Astrocyte (in vitro differentiated cells and primary cell): ENCODE results near the gene MAML2.

Experiments
- EZH2 ChIP-seq: IDR thresholded peaks from 2 replicates; pipeline ENCODE4 v1.6.1; 2012; ENCODE audit warnings: mild to moderate bottlenecking, low read length, inconsistent platforms; ENCODE audit not compliant: insufficient read depth
- TF ChIP-seq, protein P1 (sequence below): IDR thresholded peaks from 2 replicates; pipeline ENCODE4 v1.5.1; 2011; ENCODE audit warnings: low read depth, mild to moderate bottlenecking, inconsistent platforms, low read length, moderate library complexity; ENCODE audit not compliant: insufficient read depth

DNA sequence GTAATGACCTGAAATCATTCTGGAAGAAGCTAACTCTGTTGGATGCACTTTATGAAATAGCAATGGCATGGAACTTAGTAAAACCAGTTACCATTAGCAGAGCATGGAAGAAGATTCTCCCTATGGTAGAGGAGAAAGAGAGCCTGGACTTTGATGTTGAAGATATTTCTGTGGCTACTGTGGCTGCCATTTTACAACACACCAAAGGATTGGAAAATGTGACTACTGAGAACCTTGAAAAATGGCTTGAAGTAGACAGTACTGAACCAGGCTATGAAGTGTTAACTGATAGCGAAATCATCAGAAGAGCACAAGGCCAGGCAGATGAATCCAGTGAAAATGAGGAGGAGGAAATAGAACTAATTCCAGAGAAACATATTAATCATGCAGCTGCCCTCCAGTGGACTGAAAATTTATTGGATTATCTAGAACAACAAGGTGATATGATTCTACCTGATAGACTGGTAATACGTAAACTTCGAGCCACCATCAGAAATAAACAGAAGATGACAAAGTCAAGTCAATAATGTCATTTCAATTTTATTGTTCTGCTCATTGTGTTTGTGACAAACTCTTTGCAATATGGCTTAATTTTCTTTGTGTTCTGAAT is 48.8 kb upstream of the MAML2 start:
- TF ChIP-seq, protein P1, sequence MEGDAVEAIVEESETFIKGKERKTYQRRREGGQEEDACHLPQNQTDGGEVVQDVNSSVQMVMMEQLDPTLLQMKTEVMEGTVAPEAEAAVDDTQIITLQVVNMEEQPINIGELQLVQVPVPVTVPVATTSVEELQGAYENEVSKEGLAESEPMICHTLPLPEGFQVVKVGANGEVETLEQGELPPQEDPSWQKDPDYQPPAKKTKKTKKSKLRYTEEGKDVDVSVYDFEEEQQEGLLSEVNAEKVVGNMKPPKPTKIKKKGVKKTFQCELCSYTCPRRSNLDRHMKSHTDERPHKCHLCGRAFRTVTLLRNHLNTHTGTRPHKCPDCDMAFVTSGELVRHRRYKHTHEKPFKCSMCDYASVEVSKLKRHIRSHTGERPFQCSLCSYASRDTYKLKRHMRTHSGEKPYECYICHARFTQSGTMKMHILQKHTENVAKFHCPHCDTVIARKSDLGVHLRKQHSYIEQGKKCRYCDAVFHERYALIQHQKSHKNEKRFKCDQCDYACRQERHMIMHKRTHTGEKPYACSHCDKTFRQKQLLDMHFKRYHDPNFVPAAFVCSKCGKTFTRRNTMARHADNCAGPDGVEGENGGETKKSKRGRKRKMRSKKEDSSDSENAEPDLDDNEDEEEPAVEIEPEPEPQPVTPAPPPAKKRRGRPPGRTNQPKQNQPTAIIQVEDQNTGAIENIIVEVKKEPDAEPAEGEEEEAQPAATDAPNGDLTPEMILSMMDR: no peak
- TF ChIP-seq EZH2: no peak
